K562 (cell line): Measurements from ENCODE around the gene PRPF39. TPM values are rescaled to one million over a fixed set of nuclear protein-coding genes. Genes with fewer than 3 reads are reported as not detected.
A peak's percentile ranks its signal among the peaks of the same experiment; 100 is the strongest.

Experiments
- ATF4 ChIP-seq: fragments of 450-650 bp; formaldehyde crosslinking; IDR thresholded peaks from 2 replicates; pipeline ENCODE4 v1.4.0; 2022; ENCODE audit warnings: mild to moderate bottlenecking, moderate library complexity
- DNMT1 ChIP-seq: fragments of 450-650 bp; IDR thresholded peaks from 2 replicates; pipeline ENCODE4 v1.6.1; 2016; ENCODE audit warnings: antibody characterized with exemption, mild to moderate bottlenecking
- E2F4 ChIP-seq: sonication (generic); formaldehyde crosslinking; IDR thresholded peaks from 2 replicates; pipeline ENCODE4 v1.8.0; 2022; ENCODE audit warnings: mild to moderate bottlenecking, low read depth, missing genetic modification reagents
- E2F6 ChIP-seq, 2 experiments: IDR thresholded peaks; 2 replicates each; pipeline ENCODE4 v1.6.1; 2011; ENCODE audit warnings: borderline replicate concordance in 1 of 2, control low read depth in 1 of 2, low read depth in 1 of 2, low read length in 1 of 2, mild to moderate bottlenecking in 1 of 2, mixed read lengths in 1 of 2, moderate library complexity in 1 of 2; ENCODE audit not compliant: insufficient read depth in 1 of 2, insufficient read length in 1 of 2, poor library complexity in 1 of 2, severe bottlenecking in 1 of 2; ENCODE audit errors: extremely low read depth in 1 of 2
- ELF4 ChIP-seq: fragments of 450-650 bp; formaldehyde crosslinking; IDR thresholded peaks from 2 replicates; pipeline ENCODE4 v1.4.0; 2022; ENCODE audit warnings: missing genetic modification characterization
- FOXJ2 ChIP-seq: fragments of 200-800 bp; sonication (Bioruptor generic); IDR thresholded peaks from 2 replicates; pipeline ENCODE4 v1.6.1; 2016; ENCODE audit warnings: missing genetic modification characterization, missing compliant biosample characterization
- GABPB2 ChIP-seq: fragments of 250-450 bp; sonication (Bioruptor Pico); conservative IDR thresholded peaks from 2 replicates; pipeline ENCODE4 v1.5.1; 2021; ENCODE audit warnings: mild to moderate bottlenecking
- HDAC3 ChIP-seq: fragments of 450-650 bp; IDR thresholded peaks from 2 replicates; pipeline ENCODE4 v1.6.1; 2018; ENCODE audit warnings: borderline replicate concordance, mild to moderate bottlenecking, moderate library complexity; ENCODE audit not compliant: partially characterized antibody
- HDAC6 ChIP-seq: IDR thresholded peaks from 2 replicates; pipeline ENCODE4 v1.6.1; 2012; ENCODE audit warnings: low read depth, mild to moderate bottlenecking, control low read depth, inconsistent platforms, low read length, moderate library complexity
- HLTF ChIP-seq: fragments of 450-650 bp; IDR thresholded peaks from 2 replicates; pipeline ENCODE4 v1.6.1; 2016
- L3MBTL2 ChIP-seq: fragments of 450-650 bp; IDR thresholded peaks from 2 replicates; pipeline ENCODE4 v1.6.1; 2016; ENCODE audit warnings: mild to moderate bottlenecking, moderate library complexity
- PML ChIP-seq: IDR thresholded peaks from 2 replicates; pipeline ENCODE4 v1.6.1; 2012; ENCODE audit warnings: low read length, inconsistent platforms
- PTRF ChIP-seq: fragments of 450-650 bp; IDR thresholded peaks from 2 replicates; pipeline ENCODE4 v1.6.1; 2016; ENCODE audit warnings: mild to moderate bottlenecking, missing genetic modification characterization, missing compliant biosample characterization
- RFX1 ChIP-seq: fragments of 450-650 bp; IDR thresholded peaks from 2 replicates; pipeline ENCODE4 v1.6.1; 2016; ENCODE audit warnings: mild to moderate bottlenecking, moderate library complexity
- SIN3B ChIP-seq: fragments of 450-650 bp; IDR thresholded peaks from 2 replicates; pipeline ENCODE4 v1.6.1; 2017; ENCODE audit warnings: low read depth, mild to moderate bottlenecking, moderate library complexity
- STAG1 ChIP-seq: sonication (generic); formaldehyde crosslinking; IDR thresholded peaks from 2 replicates; pipeline ENCODE4 v1.5.0; 2020; ENCODE audit warnings: missing genetic modification reagents, borderline replicate concordance
- TBP ChIP-seq: optimal IDR thresholded peaks from 2 replicates; pipeline ENCODE3; 2011; ENCODE audit warnings: low read depth, low read length, improper control_type of control experiment
- TCF7 ChIP-seq: sonication (generic); IDR thresholded peaks from 2 replicates; pipeline ENCODE4 v1.6.1; 2016; ENCODE audit warnings: antibody characterized with exemption, borderline replicate concordance
- TFE3 ChIP-seq: fragments of 450-650 bp; formaldehyde crosslinking; IDR thresholded peaks from 2 replicates; pipeline ENCODE4 v1.4.0; 2020; ENCODE audit warnings: mild to moderate bottlenecking, mixed read lengths
- XRCC3 ChIP-seq: fragments of 450-650 bp; IDR thresholded peaks from 2 replicates; pipeline ENCODE4 v1.6.1; 2017; ENCODE audit warnings: mild to moderate bottlenecking, moderate library complexity
- ZBTB1 ChIP-seq: sonication (generic); formaldehyde crosslinking; IDR thresholded peaks from 2 replicates; pipeline ENCODE4 v1.8.1; 2023; ENCODE audit warnings: missing genetic modification reagents, low read depth, mild to moderate bottlenecking, borderline replicate concordance
- ZBTB17 ChIP-seq: fragments of 450-650 bp; formaldehyde crosslinking; IDR thresholded peaks from 2 replicates; pipeline ENCODE4 v1.4.0; 2020; ENCODE audit warnings: mild to moderate bottlenecking
- ZNF311 ChIP-seq: fragments of 250-450 bp; sonication (Bioruptor Pico); IDR thresholded peaks from 2 replicates; pipeline ENCODE4 v1.4.0; 2020; ENCODE audit warnings: mild to moderate bottlenecking, moderate library complexity
- ZNF347 ChIP-seq: fragments of 450-650 bp; formaldehyde crosslinking; IDR thresholded peaks from 2 replicates; pipeline ENCODE4 v1.4.0; 2020; ENCODE audit warnings: low read depth, mild to moderate bottlenecking, moderate library complexity
- ZNF507 ChIP-seq: conservative IDR thresholded peaks from 2 replicates; pipeline ENCODE4 v1.6.1; 2017; ENCODE audit warnings: missing genetic modification characterization, missing compliant biosample characterization
- polyA plus RNA-seq, 8 experiments: library from polyadenylated mRNA; depleted of rRNA in 4 of 8; stranded (reverse) in 5 of 8; unstranded in 3 of 8; fragments of >200 nt; fragmentation: Nextera tagmentation in 2 of 8; fragmentation: Illumina TruSeq in 1 of 8; extraction: Ambion mirVana in 2 of 8; extraction: Trizol in 1 of 8; gene quantifications; 2 replicates each; pipeline versions ENCODE4 v1.2.1 to v1.2.3, GENCODE V29; 2011 to 2014; ENCODE audit warnings: inconsistent platforms in 1 of 8, missing spikeins in 1 of 8
- total RNA-seq, 7 experiments: library from RNA; depleted of rRNA in 6 of 7; stranded (reverse); fragments of >200 nt in 6 of 7; fragmentation: Illumina TruSeq in 2 of 7; extraction: Trizol in 2 of 7; gene quantifications; 2 replicates each; pipeline versions ENCODE4 v1.2.1 to v1.2.3, GENCODE V29; 2011 to 2021; ENCODE audit warnings: low replicate concordance in 1 of 7

The PRPF39 gene
- total and polyA plus RNA-seq, 9 of the 15 experiments (the other 6 are each of a cell fraction or from before 2014, with no cell fraction given), result 13.3 to 50.4 (median 24.8) TPM

GRCh38 chr14:45134051-45134958 lies 50.4 kb downstream of the PRPF39 start, which contains the start of gene FKBP3 (continued):
- TF ChIP-seq HDAC6 (no peak), ELF4 (CRISPR knock-in tag) (no peak), SIN3B (peak; percentile 59), HLTF (no peak), GABPB2 (CRISPR knock-in tag) (no peak), ZBTB1 (CRISPR knock-in tag) (no peak), TCF7 (peak; percentile 38; the same call in 1 of the 2 replicates), DNMT1 (no peak), PML (0 out of 2 replicates have a peak, but pooled peaks have one; percentile 29), HDAC3 (peak; percentile 23), XRCC3 (no peak), STAG1 (no peak), RFX1 (no peak), L3MBTL2 (no peak), TBP (peak; percentile 81), FOXJ2 (tag) (no peak), ZNF507 (tag) (no peak), E2F6 (IDR thresholded peaks at IDR 0.05; ENCODE audit: borderline replicate concordance in 1 of 2, extremely low read depth in 1 of 2, insufficient read depth in 1 of 2, insufficient read length in 1 of 2, low read depth in 1 of 2, low read length in 1 of 2, poor library complexity in 1 of 2, severe bottlenecking in 1 of 2) (peak; percentile 17 to 41), ZBTB17 (peak; percentile 85), E2F4 (CRISPR knock-in tag) (no peak), PTRF (tag) (no peak), TFE3 (no peak), ZNF347 (CRISPR knock-in tag) (no peak), ZNF311 (CRISPR knock-in tag) (no peak), ATF4 (CRISPR knock-in tag) (no peak)
